HepG2 (cell line): Measurements from ENCODE around the gene DOCK4. TPM values are rescaled to one million over a fixed set of nuclear protein-coding genes. Genes with fewer than 3 reads are reported as not detected.

ENCODE experiments used
- BRF2 ChIP-seq: sonication (generic); formaldehyde crosslinking; IDR thresholded peaks from 2 replicates; pipeline ENCODE4 v1.8.1; 2022; ENCODE audit warnings: mild to moderate bottlenecking, missing genetic modification reagents
- CBX5 ChIP-seq: sonication (generic); formaldehyde crosslinking; IDR thresholded peaks from 2 replicates; pipeline ENCODE4 v1.4.0; 2020; ENCODE audit warnings: missing genetic modification reagents, borderline replicate concordance
- CENPBD1 ChIP-seq: sonication (generic); formaldehyde crosslinking; IDR thresholded peaks from 2 replicates; pipeline ENCODE4 v1.8.0; 2022; ENCODE audit warnings: missing genetic modification reagents, low read depth, mild to moderate bottlenecking, borderline replicate concordance
- FOXA3 ChIP-seq: IDR thresholded peaks from 2 replicates; pipeline ENCODE4 v1.6.1; 2016; ENCODE audit warnings: missing genetic modification reagents, missing compliant biosample characterization
- FOXO1 ChIP-seq: sonication (generic); formaldehyde crosslinking; IDR thresholded peaks from 2 replicates; pipeline ENCODE4 v1.4.0; 2020; ENCODE audit warnings: missing genetic modification reagents
- FOXP1 ChIP-seq, 2 experiments: fragments of 450-650 bp in 1 of 2; IDR thresholded peaks; 2 replicates each; pipeline ENCODE4 v1.6.1; 2017 to 2018; ENCODE audit warnings: antibody characterized with exemption in 1 of 2
- GPBP1L1 ChIP-seq: sonication (generic); formaldehyde crosslinking; IDR thresholded peaks from 2 replicates; pipeline ENCODE4 v1.5.0; 2020; ENCODE audit warnings: mild to moderate bottlenecking, missing genetic modification reagents
- HNRNPK ChIP-seq: fragments of 200-400 bp; formaldehyde crosslinking; IDR thresholded peaks from 2 replicates; pipeline ENCODE4 v1.6.1; 2018; ENCODE audit warnings: low read length, low read depth, moderate library complexity, mild to moderate bottlenecking; ENCODE audit not compliant: poor library complexity, severe bottlenecking
- JUNB ChIP-seq: sonication (generic); formaldehyde crosslinking; IDR thresholded peaks from 2 replicates; pipeline ENCODE4 v1.8.0; 2022; ENCODE audit warnings: missing genetic modification reagents, mild to moderate bottlenecking, borderline replicate concordance
- KDM2A ChIP-seq: sonication (generic); formaldehyde crosslinking; IDR thresholded peaks from 2 replicates; pipeline ENCODE4 v1.4.0; 2020; ENCODE audit warnings: low read depth, missing genetic modification reagents, borderline replicate concordance
- MXD3 ChIP-seq: IDR thresholded peaks from 2 replicates; pipeline ENCODE4 v1.6.1; 2016; ENCODE audit warnings: mild to moderate bottlenecking, missing biosample characterization, missing genetic modification reagents
- PPARG ChIP-seq: conservative IDR thresholded peaks from 2 replicates; pipeline ENCODE4 v1.6.1; 2016; ENCODE audit warnings: missing biosample characterization, missing genetic modification reagents
- RFXANK ChIP-seq: IDR thresholded peaks from 2 replicates; pipeline ENCODE4 v1.6.1; 2016
- SIN3A ChIP-seq: IDR thresholded peaks from 2 replicates; pipeline ENCODE4 v1.6.1; 2011; ENCODE audit warnings: low read depth, mild to moderate bottlenecking, control low read depth, low read length, borderline replicate concordance
- TARDBP ChIP-seq: sonication (generic); formaldehyde crosslinking; IDR thresholded peaks from 2 replicates; pipeline ENCODE4 v1.8.0; 2022; ENCODE audit warnings: mild to moderate bottlenecking, missing genetic modification reagents
- TBL1XR1 ChIP-seq: fragments of 150-350 bp; IDR thresholded peaks from 2 replicates; pipeline ENCODE4 v1.6.1; 2014; ENCODE audit warnings: borderline replicate concordance, low read length; ENCODE audit not compliant: partially characterized antibody
- TEAD3 ChIP-seq: optimal IDR thresholded peaks from 2 replicates; pipeline ENCODE3; 2016; ENCODE audit warnings: borderline replicate concordance
- TFE3 ChIP-seq: IDR thresholded peaks from 2 replicates; pipeline ENCODE4 v1.6.1; 2016
- THAP11 ChIP-seq: IDR thresholded peaks from 2 replicates; pipeline ENCODE4 v1.6.1; 2016; ENCODE audit warnings: missing biosample characterization, missing genetic modification reagents
- ZNF841 ChIP-seq: sonication (generic); formaldehyde crosslinking; IDR thresholded peaks from 2 replicates; pipeline ENCODE4 v1.8.1; 2023; ENCODE audit warnings: missing genetic modification reagents, borderline replicate concordance
- polyA plus RNA-seq, 8 experiments: library from polyadenylated mRNA; depleted of rRNA in 3 of 8; stranded (reverse) in 7 of 8; unstranded in 1 of 8; fragments of >200 nt; fragmentation: Illumina TruSeq in 4 of 8; extraction: Trizol in 4 of 8; gene quantifications; 2 replicates each; pipeline versions ENCODE4 v1.2.1 to v1.2.3, GENCODE V29; 2011 to 2016; ENCODE audit warnings: low read depth in 4 of 8, missing spikeins in 1 of 8, mixed read lengths in 1 of 8; ENCODE audit not compliant: insufficient read depth in 1 of 8
- total RNA-seq, 5 experiments: library from RNA; depleted of rRNA; stranded (reverse); fragments of >200 nt; fragmentation: Illumina TruSeq; extraction: Trizol; gene quantifications; 2 replicates each; pipeline ENCODE4 v1.2.3, GENCODE V29; 2016; ENCODE audit warnings: low read depth in 1 of 5
- TF ChIP-seq, protein P1 (sequence below): sonication (generic); formaldehyde crosslinking; IDR thresholded peaks from 2 replicates; pipeline ENCODE4 v1.4.0; 2020; ENCODE audit warnings: missing genetic modification reagents
- TF ChIP-seq, protein P2 (sequence below): sonication (generic); formaldehyde crosslinking; IDR thresholded peaks from 2 replicates; pipeline ENCODE4 v1.8.1; 2023; ENCODE audit warnings: mild to moderate bottlenecking, moderate library complexity, missing genetic modification reagents

The DOCK4 gene
- total and polyA plus RNA-seq, 2 of the 13 experiments (the other 11 are each of a cell fraction or from before 2014, with no cell fraction given): 13.5 to 17.4 TPM

GRCh38 chr7:112162142-112162766 is 43.9 kb downstream of the DOCK4 start (continued):
- TF ChIP-seq FOXO1 (CRISPR knock-in tag) (peak; percentile 59; the same call in 1 of the 2 replicates), CENPBD1 (CRISPR knock-in tag) (no peak), TARDBP (CRISPR knock-in tag) (peak; percentile 59; the same call in 1 of the 2 replicates), KDM2A (CRISPR knock-in tag) (0 out of 2 replicates have a peak, but pooled peaks have one; percentile 44), TEAD3 (CRISPR knock-in tag) (peak; percentile 86), TFE3 (CRISPR knock-in tag) (peak; percentile 88), GPBP1L1 (CRISPR knock-in tag) (no peak), FOXP1 (IDR thresholded peaks at IDR 0.05) (no peak), FOXP1 (CRISPR knock-in tag; IDR thresholded peaks at IDR 0.05) (0 out of 2 replicates have a peak, but pooled peaks have one; percentile 38), TBL1XR1 (peak; percentile 43), FOXA3 (peak; percentile 28; the same call in 1 of the 2 replicates), ZNF841 (no peak), RFXANK (CRISPR knock-in tag) (no peak), BRF2 (CRISPR knock-in tag) (no peak), HNRNPK (peak; percentile 25), CBX5 (CRISPR knock-in tag) (peak; percentile 65; the same call in 1 of the 2 replicates), PPARG (peak; percentile 97), JUNB (CRISPR knock-in tag) (no peak), THAP11 (peak; percentile 34; the same call in 1 of the 2 replicates), MXD3 (CRISPR knock-in tag) (no peak), SIN3A (peak; percentile 29; the same call in 1 of the 2 replicates)
- TF ChIP-seq, protein P1, sequence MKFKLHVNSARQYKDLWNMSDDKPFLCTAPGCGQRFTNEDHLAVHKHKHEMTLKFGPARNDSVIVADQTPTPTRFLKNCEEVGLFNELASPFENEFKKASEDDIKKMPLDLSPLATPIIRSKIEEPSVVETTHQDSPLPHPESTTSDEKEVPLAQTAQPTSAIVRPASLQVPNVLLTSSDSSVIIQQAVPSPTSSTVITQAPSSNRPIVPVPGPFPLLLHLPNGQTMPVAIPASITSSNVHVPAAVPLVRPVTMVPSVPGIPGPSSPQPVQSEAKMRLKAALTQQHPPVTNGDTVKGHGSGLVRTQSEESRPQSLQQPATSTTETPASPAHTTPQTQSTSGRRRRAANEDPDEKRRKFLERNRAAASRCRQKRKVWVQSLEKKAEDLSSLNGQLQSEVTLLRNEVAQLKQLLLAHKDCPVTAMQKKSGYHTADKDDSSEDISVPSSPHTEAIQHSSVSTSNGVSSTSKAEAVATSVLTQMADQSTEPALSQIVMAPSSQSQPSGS (CRISPR knock-in tag): 0 out of 2 replicates have a peak, but pooled peaks have one; percentile 18
- TF ChIP-seq, protein P2, sequence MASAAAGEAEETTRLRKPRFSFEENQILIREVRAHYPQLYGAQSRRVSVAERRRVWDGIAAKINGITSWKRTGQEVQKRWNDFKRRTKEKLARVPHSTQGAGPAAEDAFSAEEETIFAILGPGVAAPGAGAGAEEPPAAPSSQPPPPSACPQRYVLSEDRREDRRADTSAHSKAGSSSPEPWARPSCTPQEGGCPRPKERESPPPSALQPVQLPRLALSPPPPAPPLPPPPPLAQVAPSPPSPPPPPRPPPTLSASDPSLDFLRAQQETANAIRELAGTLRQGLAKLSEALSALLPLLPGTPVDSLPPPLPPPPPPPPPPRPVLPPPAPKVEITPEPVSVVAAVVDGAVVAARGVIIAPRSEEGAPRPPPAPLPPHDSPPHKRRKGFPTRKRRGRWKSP: no peak
